Left renal cortex interstitium (tissue), 4 donors: Measurements from ENCODE around the gene PLEKHA6. TPM values are rescaled to one million over a fixed set of nuclear protein-coding genes. Genes with fewer than 3 reads are reported as not detected.
A peak's percentile ranks its signal among the peaks of the same experiment; 100 is the strongest.
"Not testable (repeated sequence)": the region's sequence is repeated elsewhere in the genome, so short reads cannot be mapped to it uniquely, and the experiment has no call there.

Experiments
- DNase-seq, 4 donors: peaks; one replicate each; pipeline ENCODE4 v3.0.0-alpha.2; 2013; ENCODE audit warnings: low read depth in 4 of 4, low spot score in 2 of 4, missing footprints in 1 of 4
- polyA plus RNA-seq, 4 donors: library from polyadenylated mRNA; unstranded; fragments of 120-200 nt; gene quantifications; one replicate each; pipeline ENCODE4 v1.2.1, GENCODE V29; 2013; ENCODE audit not compliant: insufficient read length in 4 of 4

Gene PLEKHA6
- polyA plus RNA-seq, 4 donors: 44.7 to 64.2 (median 45.7) TPM

GRCh38 chr1:204338997-204339396, 20.7 kb downstream of the PLEKHA6 start:
- no peak for DNase-seq

GRCh38 chr1:204338360-204338759, 21.4 kb downstream of the PLEKHA6 start:
- no peak for DNase-seq

DNA sequence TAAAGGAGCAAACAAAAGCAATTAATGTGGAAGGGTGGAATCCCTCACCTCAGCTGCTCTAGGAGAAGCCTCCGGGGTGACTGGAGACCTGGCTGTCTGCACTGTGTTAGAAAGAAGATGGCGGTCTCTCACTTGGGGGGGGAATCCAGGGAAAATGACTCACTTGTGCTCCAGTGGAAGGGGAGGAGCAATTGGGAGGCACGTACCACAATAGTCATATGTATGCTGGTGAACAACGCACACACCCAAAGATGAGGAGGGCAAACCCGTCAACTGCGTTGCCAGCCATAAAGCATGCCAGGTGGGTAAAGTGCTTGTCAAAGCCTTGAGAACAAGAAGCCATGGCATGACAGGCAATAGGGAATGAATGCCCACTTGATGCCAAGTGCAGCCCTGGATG, 22.1 kb downstream of the PLEKHA6 start:
- DNase-seq: no peak

- no peak for DNase-seq
These were observed 22.7 kb downstream of the PLEKHA6 start for GRCh38 chr1:204337036-204337429.

GRCh38 chr1:204336421-204337035, 23.2 kb downstream of the PLEKHA6 start:
- no peak for DNase-seq

GRCh38 chr1:204335533-204335932, 24.2 kb downstream of the PLEKHA6 start:
- no peak for DNase-seq

GRCh38 chr1:204335085-204335484, 24.6 kb downstream of the PLEKHA6 start:
- DNase-seq: peak in 1 of 4 donors; percentile 76

GRCh38 chr1:204334455-204334854, 25.3 kb downstream of the PLEKHA6 start:
- DNase-seq: no peak

DNA sequence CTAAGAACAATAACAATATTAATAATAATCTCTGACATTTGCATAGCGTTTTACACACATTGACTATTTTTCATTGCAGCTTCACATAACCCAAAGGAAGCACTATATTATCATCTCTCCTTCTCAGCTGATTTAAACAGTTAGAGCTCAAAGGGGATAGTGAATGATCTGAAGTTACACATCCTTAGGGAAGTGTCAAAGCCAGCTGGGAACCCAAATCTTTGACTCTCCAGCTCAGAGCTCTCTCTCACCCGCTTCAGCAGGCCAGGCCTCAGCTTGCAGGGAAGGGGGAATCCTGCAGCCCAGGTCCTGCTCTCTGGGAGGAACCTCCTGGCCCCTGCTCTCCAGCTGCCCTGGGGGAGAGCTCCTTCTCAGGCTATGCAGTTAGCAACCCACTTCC, 26.3 kb downstream of the PLEKHA6 start:
- DNase-seq: no peak

DNA sequence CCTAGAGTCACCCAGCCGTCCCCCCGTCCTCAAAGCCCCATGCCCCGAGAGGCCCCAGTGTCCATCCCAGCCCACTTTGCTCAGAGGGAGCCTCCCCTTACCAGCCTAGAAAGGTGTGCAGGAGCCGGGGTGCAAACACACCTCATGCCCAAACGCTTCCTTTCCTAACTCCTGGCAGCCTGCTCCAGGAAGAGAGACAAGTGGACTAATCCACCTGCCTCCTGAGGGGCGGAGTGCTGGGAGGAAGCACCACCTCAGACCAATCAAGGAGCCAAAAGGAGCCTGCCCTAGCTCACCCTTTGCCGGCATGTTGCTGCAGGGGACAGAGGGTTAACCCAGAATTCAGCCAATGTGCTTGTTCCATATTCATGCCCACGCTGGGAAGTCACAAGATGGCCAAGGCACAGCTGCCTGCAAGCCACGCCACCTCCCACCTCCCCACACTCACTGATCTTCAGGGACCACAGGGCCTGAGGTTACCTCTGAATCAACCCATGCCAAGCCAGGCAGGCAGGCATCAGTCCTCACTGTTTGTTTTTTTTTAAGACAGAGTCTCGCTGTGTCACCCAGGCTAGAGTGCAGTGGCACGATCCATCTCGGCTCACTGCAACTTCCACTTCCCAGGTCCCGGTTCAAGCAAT, 27.8 kb downstream of the PLEKHA6 start:
- no peak for DNase-seq

DNA sequence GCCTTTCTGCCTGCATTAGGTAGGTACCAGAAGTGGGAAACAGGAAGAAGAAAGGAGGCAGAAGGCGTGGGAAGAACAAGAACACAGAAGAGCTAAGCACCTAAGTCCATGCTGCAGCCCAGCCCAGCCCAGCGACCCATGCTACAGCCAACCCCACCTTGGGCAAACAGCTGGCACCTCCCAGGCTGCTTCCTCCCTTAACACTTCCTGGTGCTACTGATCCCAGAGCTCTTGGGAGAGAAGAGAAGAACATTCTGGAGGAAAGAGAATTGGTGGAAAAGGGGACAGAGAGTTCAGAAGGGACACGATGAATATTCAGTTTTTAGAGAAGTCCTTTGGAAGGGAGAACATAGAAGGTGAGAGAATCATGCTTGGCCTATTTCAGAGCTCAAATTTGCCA, 28.5 kb downstream of the PLEKHA6 start:
- no peak for DNase-seq

- DNase-seq: not testable (repeated sequence)
These were observed 31.9 kb downstream of the PLEKHA6 start for GRCh38 chr1:204327870-204328269.

- DNase-seq: no peak
These were observed 32.4 kb downstream of the PLEKHA6 start for GRCh38 chr1:204327359-204327758.

- no peak for DNase-seq
These were observed 32.9 kb downstream of the PLEKHA6 start for GRCh38 chr1:204326771-204327300.

DNA sequence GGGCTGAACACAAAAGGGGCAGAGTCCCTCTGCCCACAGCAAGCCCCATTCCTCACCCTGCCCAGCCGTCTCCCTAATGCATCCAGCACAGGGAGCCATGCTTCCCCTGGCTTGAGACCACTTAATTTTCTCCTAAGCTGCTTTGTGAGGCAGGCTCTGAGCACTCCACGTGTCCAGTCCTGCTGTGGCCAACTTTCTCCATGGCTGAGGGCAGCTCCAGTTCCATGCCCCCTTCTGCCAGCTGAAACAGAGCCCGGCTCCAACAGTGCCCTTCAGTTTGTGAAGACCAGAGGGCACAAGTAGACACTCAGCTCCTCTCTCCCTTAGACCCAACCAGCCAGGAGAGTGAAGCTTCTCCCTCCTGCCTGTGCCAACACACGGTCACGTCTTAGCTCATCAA, 33.8 kb downstream of the PLEKHA6 start:
- no peak for DNase-seq

- no peak for DNase-seq
These were observed 35.8 kb downstream of the PLEKHA6 start for GRCh38 chr1:204323887-204324286.

DNA sequence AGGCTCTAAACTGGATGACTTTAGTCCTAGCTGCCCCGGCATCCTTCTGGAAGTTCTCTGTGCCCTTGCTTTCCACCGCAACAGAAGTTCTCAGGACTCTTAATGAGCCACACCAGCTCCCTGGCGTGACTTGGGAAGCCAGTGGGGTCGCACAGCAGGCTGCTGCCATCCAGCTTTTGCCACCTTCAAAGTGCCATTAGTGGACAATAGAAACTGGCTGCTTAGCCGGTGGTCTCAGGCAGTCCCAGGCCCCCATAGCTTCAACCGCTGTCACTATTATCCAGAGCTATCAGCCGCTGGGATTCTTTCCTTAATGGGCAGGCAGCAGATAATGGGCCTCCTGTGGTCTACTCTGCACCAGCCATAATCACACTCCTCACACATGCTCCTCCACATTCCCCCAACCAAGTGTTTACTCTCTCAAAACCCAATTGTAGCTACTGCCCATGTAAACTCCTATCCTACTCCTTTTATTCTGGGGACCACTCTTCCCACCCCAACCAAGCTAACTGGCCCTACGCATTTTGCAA, 37.3 kb downstream of the PLEKHA6 start:
- no peak for DNase-seq

- no peak for DNase-seq
These were observed 38.1 kb downstream of the PLEKHA6 start for GRCh38 chr1:204321665-204322064.

DNA sequence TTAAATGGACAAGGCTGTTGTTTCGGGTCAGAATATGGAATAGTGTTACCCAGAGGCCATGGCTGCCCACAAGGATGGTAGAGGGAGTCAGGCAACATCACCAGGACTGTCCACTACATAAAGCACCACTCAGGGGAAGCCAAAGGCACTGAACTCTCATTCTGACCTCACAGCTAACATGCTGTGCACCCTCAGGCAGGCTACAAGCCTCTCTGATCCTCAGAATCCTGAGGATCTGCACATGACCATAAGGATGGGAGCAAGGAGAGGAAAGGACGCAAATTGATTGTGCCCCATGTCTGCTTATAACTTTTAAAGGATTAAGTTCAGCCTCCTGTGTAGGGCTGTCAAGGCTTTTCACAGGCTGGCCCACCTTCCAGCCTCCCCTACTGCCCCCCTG, 38.7 kb downstream of the PLEKHA6 start:
- DNase-seq: no peak

DNA sequence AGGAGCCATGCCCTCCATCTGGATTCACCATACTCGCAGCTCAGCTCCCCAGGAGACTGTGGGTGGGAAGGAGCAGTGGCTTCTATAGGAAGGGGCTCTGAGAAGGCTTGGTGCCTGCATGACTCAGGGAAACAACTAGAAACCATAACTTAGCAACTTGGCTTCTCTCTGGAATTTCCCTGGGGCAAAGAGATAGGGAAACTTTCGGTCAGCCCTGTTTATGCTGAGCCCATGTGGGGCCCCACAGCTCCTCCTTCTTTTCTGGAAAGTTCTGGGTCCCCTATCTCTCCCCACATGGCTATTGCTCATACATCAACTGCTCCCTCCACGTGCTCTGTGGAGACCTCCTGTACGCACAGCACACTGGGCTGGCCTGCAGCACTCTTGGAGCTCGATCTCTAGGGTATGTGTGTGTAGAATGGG, 39.3 kb downstream of the PLEKHA6 start:
- no peak for DNase-seq

- DNase-seq: no peak
These were observed 40.3 kb downstream of the PLEKHA6 start for GRCh38 chr1:204319462-204319861.

GRCh38 chr1:204319027-204319426, 40.7 kb downstream of the PLEKHA6 start:
- no peak for DNase-seq
